HEK293 (cell line): ENCODE measurements around the gene ZNF324.
A peak's percentile ranks its signal among the peaks of the same experiment; 100 is the strongest.

Experiments
- CTCF ChIA-PET: fragments of 350-600 bp; formaldehyde crosslinking; extraction: SDS; loops from one replicate; lab custom pipeline; 2021; ENCODE audit warnings: antibody characterized with exemption; lab: Yijun Ruan, JAX
- POLR2A ChIA-PET: fragments of 300-600 bp; formaldehyde crosslinking; extraction: SDS; loops from one replicate; lab custom pipeline; 2020; ENCODE audit warnings: antibody characterized with exemption, inconsistent platforms; lab: Yijun Ruan, JAX
- H3K27ac ChIP-seq: fragments of 200-500 bp; sonication (Bioruptor generic); 2 replicates; pipeline ENCODE4 v1.5.1; 2014; ENCODE audit warnings: low read depth, low read length, control low read depth, inconsistent platforms; ENCODE audit errors: extremely low read depth
- H3K36me3 ChIP-seq, 2 experiments: fragments of 200-500 bp in 1 of 2; sonication (Bioruptor generic) in 1 of 2; 1 replicate in 1 of 2; 2 replicates in 1 of 2; pipeline ENCODE4 v1.5.1; 2014 to 2017; ENCODE audit warnings: inconsistent platforms in 2 of 2, low read length in 2 of 2; ENCODE audit not compliant: control insufficient read depth in 2 of 2, insufficient read depth in 1 of 2
- H3K4me1 ChIP-seq: fragments of 200-500 bp; sonication (Bioruptor generic); 2 replicates; pipeline ENCODE4 v1.5.1; 2014; ENCODE audit warnings: mild to moderate bottlenecking, low read length, inconsistent platforms; ENCODE audit not compliant: control insufficient read depth, insufficient read depth
- H3K4me3 ChIP-seq: 2 replicates; pipeline ENCODE4 v1.5.1; 2011; ENCODE audit warnings: low read depth, mild to moderate bottlenecking, control low read depth, low read length, moderate library complexity
- H3K9me3 ChIP-seq: fragments of 200-500 bp; sonication (Bioruptor generic); 2 replicates; pipeline ENCODE4 v1.5.1; 2014; ENCODE audit warnings: low read depth, low read length, inconsistent platforms; ENCODE audit not compliant: control insufficient read depth, insufficient read depth
- BCL11B ChIP-seq: fragments of 450-650 bp; formaldehyde crosslinking; IDR thresholded peaks from 2 replicates; pipeline ENCODE4 v1.5.1; 2016; ENCODE audit warnings: low read depth, missing biosample characterization, missing genetic modification characterization
- GLI2 ChIP-seq: fragments of 450-650 bp; formaldehyde crosslinking; IDR thresholded peaks from 2 replicates; pipeline ENCODE4; 2017; ENCODE audit warnings: missing biosample characterization, missing genetic modification characterization, low read depth, borderline replicate concordance
- KLF10 ChIP-seq: fragments of 450-650 bp; IDR thresholded peaks from 2 replicates; pipeline ENCODE4 v1.5.1; 2018; ENCODE audit warnings: missing biosample characterization, mild to moderate bottlenecking, missing genetic modification characterization
- SETDB1 ChIP-seq: IDR thresholded peaks from one replicate; pipeline ENCODE4 v1.6.1; 2017; ENCODE audit warnings: mild to moderate bottlenecking, low read length, moderate library complexity, mixed read lengths; ENCODE audit not compliant: insufficient read length
- YY2 ChIP-seq: fragments of 450-650 bp; formaldehyde crosslinking; IDR thresholded peaks from 2 replicates; pipeline ENCODE4 v1.5.1; 2016; ENCODE audit warnings: missing biosample characterization, missing genetic modification characterization
- ZBTB21 ChIP-seq: fragments of 450-650 bp; formaldehyde crosslinking; IDR thresholded peaks from 2 replicates; pipeline ENCODE4 v1.5.1; 2017; ENCODE audit warnings: missing biosample characterization, missing genetic modification characterization
- ZFP41 ChIP-seq: fragments of 450-650 bp; formaldehyde crosslinking; IDR thresholded peaks from 2 replicates; pipeline ENCODE4 v1.5.1; 2016; ENCODE audit warnings: missing biosample characterization, missing genetic modification characterization, borderline replicate concordance
- ZIC2 ChIP-seq: fragments of 450-650 bp; formaldehyde crosslinking; IDR thresholded peaks from 2 replicates; pipeline ENCODE4 v1.5.1; 2016; ENCODE audit warnings: missing biosample characterization, missing genetic modification characterization
- ZNF211 ChIP-seq: fragments of 450-650 bp; formaldehyde crosslinking; IDR thresholded peaks from 2 replicates; pipeline ENCODE4 v1.5.1; 2016; ENCODE audit warnings: low read depth, missing biosample characterization, missing genetic modification characterization
- ZNF24 ChIP-seq: fragments of 450-650 bp; formaldehyde crosslinking; IDR thresholded peaks from 2 replicates; pipeline ENCODE4 v1.5.1; 2016; ENCODE audit warnings: missing biosample characterization, missing genetic modification characterization
- ZNF292 ChIP-seq: fragments of 450-650 bp; formaldehyde crosslinking; IDR thresholded peaks from 2 replicates; pipeline ENCODE4 v1.5.1; 2016; ENCODE audit warnings: low read depth, missing biosample characterization, missing genetic modification characterization, borderline replicate concordance
- ZNF335 ChIP-seq: fragments of 450-650 bp; formaldehyde crosslinking; conservative IDR thresholded peaks from 2 replicates; pipeline ENCODE4 v1.5.1; 2016; ENCODE audit warnings: missing biosample characterization, missing genetic modification characterization
- ZNF416 ChIP-seq: fragments of 450-650 bp; formaldehyde crosslinking; IDR thresholded peaks from 2 replicates; pipeline ENCODE4 v1.5.1; 2016; ENCODE audit warnings: missing biosample characterization, missing genetic modification characterization
- ZNF501 ChIP-seq: fragments of 450-650 bp; formaldehyde crosslinking; IDR thresholded peaks from 2 replicates; pipeline ENCODE4 v1.5.1; 2016; ENCODE audit warnings: missing biosample characterization, missing genetic modification characterization
- ZNF521 ChIP-seq: fragments of 450-650 bp; formaldehyde crosslinking; IDR thresholded peaks from 2 replicates; pipeline ENCODE4 v1.5.1; 2017; ENCODE audit warnings: missing biosample characterization, mild to moderate bottlenecking, missing genetic modification characterization
- ZNF548 ChIP-seq: fragments of 450-650 bp; formaldehyde crosslinking; IDR thresholded peaks from 2 replicates; pipeline ENCODE4 v1.5.1; 2016; ENCODE audit warnings: missing biosample characterization, missing genetic modification characterization
- ZNF600 ChIP-seq: fragments of 450-650 bp; formaldehyde crosslinking; IDR thresholded peaks from 2 replicates; pipeline ENCODE4 v1.5.1; 2016; ENCODE audit warnings: missing biosample characterization, missing genetic modification characterization
- ZNF621 ChIP-seq: fragments of 450-650 bp; formaldehyde crosslinking; IDR thresholded peaks from 2 replicates; pipeline ENCODE4 v1.5.1; 2017; ENCODE audit warnings: missing biosample characterization, missing genetic modification characterization
- ZNF624 ChIP-seq: fragments of 450-650 bp; formaldehyde crosslinking; IDR thresholded peaks from 2 replicates; pipeline ENCODE4 v1.5.1; 2017; ENCODE audit warnings: missing biosample characterization, missing genetic modification characterization
- ZNF629 ChIP-seq: fragments of 450-650 bp; formaldehyde crosslinking; IDR thresholded peaks from 2 replicates; pipeline ENCODE4 v1.5.1; 2017; ENCODE audit warnings: missing biosample characterization, missing genetic modification characterization
- ZNF664 ChIP-seq: fragments of 450-650 bp; formaldehyde crosslinking; IDR thresholded peaks from 2 replicates; pipeline ENCODE4 v1.5.1; 2016; ENCODE audit warnings: missing biosample characterization, missing genetic modification characterization
- ZNF792 ChIP-seq: fragments of 450-650 bp; formaldehyde crosslinking; IDR thresholded peaks from 2 replicates; pipeline ENCODE4 v1.5.1; 2016; ENCODE audit warnings: missing biosample characterization, missing genetic modification characterization
- ZXDB ChIP-seq: fragments of 450-650 bp; formaldehyde crosslinking; IDR thresholded peaks from 2 replicates; pipeline ENCODE4 v1.5.1; 2016; ENCODE audit warnings: missing biosample characterization, missing genetic modification characterization
- TF ChIP-seq, protein P1 (sequence below): fragments of 450-650 bp; formaldehyde crosslinking; IDR thresholded peaks from 2 replicates; pipeline ENCODE4 v1.5.1; 2016; ENCODE audit warnings: missing biosample characterization, missing genetic modification characterization
- TF ChIP-seq, protein P2 (sequence below): fragments of 450-650 bp; formaldehyde crosslinking; conservative IDR thresholded peaks from 2 replicates; pipeline ENCODE4 v1.5.1; 2016; ENCODE audit warnings: low read depth, missing biosample characterization, missing genetic modification characterization
- TF ChIP-seq, protein P3 (sequence below): fragments of 450-650 bp; formaldehyde crosslinking; IDR thresholded peaks from 2 replicates; pipeline ENCODE4 v1.5.1; 2016; ENCODE audit warnings: missing biosample characterization, missing genetic modification characterization
- TF ChIP-seq, protein P4 (sequence below): fragments of 450-650 bp; formaldehyde crosslinking; IDR thresholded peaks from 2 replicates; pipeline ENCODE4 v1.5.1; 2016; ENCODE audit warnings: missing biosample characterization, missing genetic modification characterization

ZNF324 gene

DNA sequence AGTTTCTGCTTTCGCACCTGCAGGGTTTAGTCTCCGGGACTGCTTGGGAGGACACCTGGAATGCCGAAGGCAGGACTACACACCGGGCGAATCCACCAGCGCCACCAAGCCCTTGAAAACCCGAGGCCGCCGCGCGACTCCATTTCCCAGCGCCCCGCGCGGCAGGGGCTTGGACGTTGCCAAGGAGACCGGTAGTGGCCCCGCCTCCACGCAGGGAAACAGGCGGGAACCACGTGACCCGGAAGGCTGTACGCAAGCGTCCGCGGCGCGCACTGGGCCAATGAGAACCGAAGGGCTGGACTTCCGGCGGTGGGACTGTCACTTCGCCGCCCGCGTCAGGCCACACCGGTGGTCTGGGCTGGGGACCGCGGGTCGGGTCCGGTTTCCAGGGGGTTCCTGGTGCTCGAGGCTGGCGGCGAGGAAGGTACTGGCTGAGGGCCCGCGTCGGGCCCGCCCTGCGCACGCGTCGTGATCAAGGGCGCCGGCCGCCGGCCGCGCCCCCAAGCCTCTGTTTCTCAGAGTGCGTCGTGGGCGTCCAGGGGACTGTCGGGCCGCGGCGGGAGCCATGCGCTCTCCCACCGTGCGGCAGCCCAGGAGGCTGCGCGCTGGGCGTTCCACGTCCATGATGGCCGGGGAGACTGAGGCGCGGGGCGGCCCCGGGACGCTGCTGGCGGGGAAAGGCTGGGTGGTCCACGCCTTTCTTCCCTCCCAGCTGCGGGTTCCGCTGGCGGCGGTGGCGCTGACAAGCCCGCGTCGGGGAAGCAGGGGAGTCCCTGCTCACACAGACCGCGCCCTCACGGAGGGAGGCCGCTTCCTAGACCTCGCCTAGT, at the start of gene ZNF324 (continued):
- TF ChIP-seq, protein P1, sequence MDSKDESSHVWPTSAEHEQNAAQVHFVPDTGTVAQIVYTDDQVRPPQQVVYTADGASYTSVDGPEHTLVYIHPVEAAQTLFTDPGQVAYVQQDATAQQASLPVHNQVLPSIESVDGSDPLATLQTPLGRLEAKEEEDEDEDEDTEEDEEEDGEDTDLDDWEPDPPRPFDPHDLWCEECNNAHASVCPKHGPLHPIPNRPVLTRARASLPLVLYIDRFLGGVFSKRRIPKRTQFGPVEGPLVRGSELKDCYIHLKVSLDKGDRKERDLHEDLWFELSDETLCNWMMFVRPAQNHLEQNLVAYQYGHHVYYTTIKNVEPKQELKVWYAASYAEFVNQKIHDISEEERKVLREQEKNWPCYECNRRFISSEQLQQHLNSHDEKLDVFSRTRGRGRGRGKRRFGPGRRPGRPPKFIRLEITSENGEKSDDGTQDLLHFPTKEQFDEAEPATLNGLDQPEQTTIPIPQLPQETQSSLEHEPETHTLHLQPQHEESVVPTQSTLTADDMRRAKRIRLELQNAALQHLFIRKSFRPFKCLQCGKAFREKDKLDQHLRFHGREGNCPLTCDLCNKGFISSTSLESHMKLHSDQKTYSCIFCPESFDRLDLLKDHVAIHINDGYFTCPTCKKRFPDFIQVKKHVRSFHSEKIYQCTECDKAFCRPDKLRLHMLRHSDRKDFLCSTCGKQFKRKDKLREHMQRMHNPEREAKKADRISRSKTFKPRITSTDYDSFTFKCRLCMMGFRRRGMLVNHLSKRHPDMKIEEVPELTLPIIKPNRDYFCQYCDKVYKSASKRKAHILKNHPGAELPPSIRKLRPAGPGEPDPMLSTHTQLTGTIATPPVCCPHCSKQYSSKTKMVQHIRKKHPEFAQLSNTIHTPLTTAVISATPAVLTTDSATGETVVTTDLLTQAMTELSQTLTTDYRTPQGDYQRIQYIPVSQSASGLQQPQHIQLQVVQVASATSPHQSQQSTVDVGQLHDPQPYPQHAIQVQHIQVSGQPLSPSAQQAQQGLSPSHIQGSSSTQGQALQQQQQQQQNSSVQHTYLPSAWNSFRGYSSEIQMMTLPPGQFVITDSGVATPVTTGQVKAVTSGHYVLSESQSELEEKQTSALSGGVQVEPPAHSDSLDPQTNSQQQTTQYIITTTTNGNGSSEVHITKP: peak; percentile 74
- peak; percentile 98 for TF ChIP-seq ZNF335 (tag by site-specific recombination)
- TF ChIP-seq ZXDB (tag by site-specific recombination): peak; percentile 69
- peak; percentile 77 for TF ChIP-seq ZIC2 (tag by site-specific recombination)
- TF ChIP-seq ZNF664 (tag by site-specific recombination): no peak
- TF ChIP-seq ZNF521: no peak
- TF ChIP-seq ZNF792 (tag by site-specific recombination): no peak
- TF ChIP-seq KLF10 (tag by site-specific recombination): peak; percentile 79
- TF ChIP-seq ZBTB21 (tag by site-specific recombination): no peak
- TF ChIP-seq ZNF501: no peak
- TF ChIP-seq YY2 (tag by site-specific recombination): peak; percentile 66; the same call in 1 of the 2 replicates
- no peak for TF ChIP-seq ZNF624 (tag by site-specific recombination)
- TF ChIP-seq ZNF24 (tag by site-specific recombination): 0 out of 2 replicates have a peak, but pooled peaks have one; percentile 14
- TF ChIP-seq BCL11B (tag by site-specific recombination): peak; percentile 67; the same call in 1 of the 2 replicates
- TF ChIP-seq ZNF416 (tag by site-specific recombination): no peak
- TF ChIP-seq, protein P2, sequence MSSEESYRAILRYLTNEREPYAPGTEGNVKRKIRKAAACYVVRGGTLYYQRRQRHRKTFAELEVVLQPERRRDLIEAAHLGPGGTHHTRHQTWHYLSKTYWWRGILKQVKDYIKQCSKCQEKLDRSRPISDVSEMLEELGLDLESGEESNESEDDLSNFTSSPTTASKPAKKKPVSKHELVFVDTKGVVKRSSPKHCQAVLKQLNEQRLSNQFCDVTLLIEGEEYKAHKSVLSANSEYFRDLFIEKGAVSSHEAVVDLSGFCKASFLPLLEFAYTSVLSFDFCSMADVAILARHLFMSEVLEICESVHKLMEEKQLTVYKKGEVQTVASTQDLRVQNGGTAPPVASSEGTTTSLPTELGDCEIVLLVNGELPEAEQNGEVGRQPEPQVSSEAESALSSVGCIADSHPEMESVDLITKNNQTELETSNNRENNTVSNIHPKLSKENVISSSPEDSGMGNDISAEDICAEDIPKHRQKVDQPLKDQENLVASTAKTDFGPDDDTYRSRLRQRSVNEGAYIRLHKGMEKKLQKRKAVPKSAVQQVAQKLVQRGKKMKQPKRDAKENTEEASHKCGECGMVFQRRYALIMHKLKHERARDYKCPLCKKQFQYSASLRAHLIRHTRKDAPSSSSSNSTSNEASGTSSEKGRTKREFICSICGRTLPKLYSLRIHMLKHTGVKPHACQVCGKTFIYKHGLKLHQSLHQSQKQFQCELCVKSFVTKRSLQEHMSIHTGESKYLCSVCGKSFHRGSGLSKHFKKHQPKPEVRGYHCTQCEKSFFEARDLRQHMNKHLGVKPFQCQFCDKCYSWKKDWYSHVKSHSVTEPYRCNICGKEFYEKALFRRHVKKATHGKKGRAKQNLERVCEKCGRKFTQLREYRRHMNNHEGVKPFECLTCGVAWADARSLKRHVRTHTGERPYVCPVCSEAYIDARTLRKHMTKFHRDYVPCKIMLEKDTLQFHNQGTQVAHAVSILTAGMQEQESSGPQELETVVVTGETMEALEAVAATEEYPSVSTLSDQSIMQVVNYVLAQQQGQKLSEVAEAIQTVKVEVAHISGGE (tag by site-specific recombination): peak; percentile 89
- TF ChIP-seq ZNF211 (tag by site-specific recombination): no peak
- TF ChIP-seq ZNF629: peak; percentile 37; the same call in 1 of the 2 replicates

DNA sequence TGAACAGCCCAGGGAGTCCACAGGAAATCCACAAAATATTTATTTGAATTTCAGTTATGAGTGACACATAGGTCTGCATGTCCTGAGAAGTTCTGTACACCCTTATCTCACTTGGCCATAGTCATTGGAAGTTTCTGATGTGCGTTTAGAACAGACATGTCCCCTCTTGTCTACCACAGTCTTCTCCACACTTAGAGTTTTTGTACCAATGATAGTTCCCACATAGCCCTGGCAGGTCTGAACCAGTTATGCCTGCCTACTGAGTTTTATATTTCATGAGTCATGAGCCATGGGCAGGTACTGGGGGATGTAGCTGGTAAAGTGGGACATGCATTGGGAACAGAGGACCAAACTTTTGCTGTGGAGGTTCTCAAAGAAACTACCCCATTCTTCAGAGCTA, 38.3 kb upstream of the ZNF324 start:
- Histone ChIP-seq H3K4me3 (no peak overlapping the region), H3K27ac (no peak overlapping the region), H3K36me3 (peaks cover 3 to 34% of the 10 kb centered on the region in 2 experiments; a peak in 2 of 3 replicates), H3K4me1 (no peaks in the 10 kb centered on the region), H3K9me3 (no peaks in the 10 kb centered on the region)
- ChIA-PET CTCF (no interaction called here), POLR2A (interaction anchor here (2.1 kb wide), 1 partner anchor 20 kb away, joined by 10 read pairs; the partner anchor contains the start of gene ZNF584)
- TF ChIP-seq GLI2 (tag by site-specific recombination) (no peak), KLF10 (tag by site-specific recombination) (no peak), ZNF621 (no peak), ZNF600 (tag by site-specific recombination) (no peak), ZNF548 (tag by site-specific recombination) (no peak), ZFP41 (tag by site-specific recombination) (no peak), ZNF292 (tag by site-specific recombination) (no peak), SETDB1 (no peak), ZNF24 (tag by site-specific recombination) (no peak)
- TF ChIP-seq, protein P3, sequence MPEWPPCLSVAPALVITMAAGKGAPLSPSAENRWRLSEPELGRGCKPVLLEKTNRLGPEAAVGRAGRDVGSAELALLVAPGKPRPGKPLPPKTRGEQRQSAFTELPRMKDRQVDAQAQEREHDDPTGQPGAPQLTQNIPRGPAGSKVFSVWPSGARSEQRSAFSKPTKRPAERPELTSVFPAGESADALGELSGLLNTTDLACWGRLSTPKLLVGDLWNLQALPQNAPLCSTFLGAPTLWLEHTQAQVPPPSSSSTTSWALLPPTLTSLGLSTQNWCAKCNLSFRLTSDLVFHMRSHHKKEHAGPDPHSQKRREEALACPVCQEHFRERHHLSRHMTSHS (tag by site-specific recombination): no peak
- TF ChIP-seq, protein P4, sequence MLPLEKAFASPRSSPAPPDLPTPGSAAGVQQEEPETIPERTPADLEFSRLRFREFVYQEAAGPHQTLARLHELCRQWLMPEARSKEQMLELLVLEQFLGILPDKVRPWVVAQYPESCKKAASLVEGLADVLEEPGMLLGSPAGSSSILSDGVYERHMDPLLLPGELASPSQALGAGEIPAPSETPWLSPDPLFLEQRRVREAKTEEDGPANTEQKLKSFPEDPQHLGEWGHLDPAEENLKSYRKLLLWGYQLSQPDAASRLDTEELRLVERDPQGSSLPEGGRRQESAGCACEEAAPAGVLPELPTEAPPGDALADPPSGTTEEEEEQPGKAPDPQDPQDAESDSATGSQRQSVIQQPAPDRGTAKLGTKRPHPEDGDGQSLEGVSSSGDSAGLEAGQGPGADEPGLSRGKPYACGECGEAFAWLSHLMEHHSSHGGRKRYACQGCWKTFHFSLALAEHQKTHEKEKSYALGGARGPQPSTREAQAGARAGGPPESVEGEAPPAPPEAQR (tag by site-specific recombination): no peak
